Astrocyte of the cerebellum (primary cell): Measurements from ENCODE around the gene COL23A1.
A peak's percentile ranks its signal among the peaks of the same experiment; 100 is the strongest.

Experiments
- DNase-seq: peaks from one replicate; pipeline ENCODE4 v3.0.0-alpha.2; 2011; ENCODE audit warnings: low read depth
- H3K4me3 ChIP-seq: 2 replicates; pipeline ENCODE4 v1.5.1; 2011; ENCODE audit warnings: mild to moderate bottlenecking, low read depth, low read length, moderate library complexity
- CTCF ChIP-seq: IDR thresholded peaks from 2 replicates; pipeline ENCODE4 v1.5.1; 2012; ENCODE audit warnings: low read length, low read depth, moderate library complexity, mild to moderate bottlenecking; ENCODE audit errors: missing control alignments
- in situ Hi-C: cut with HindIII; loops from 2 replicates; pipeline ENCODE4 v1.10.0; 2017; ENCODE audit warnings: low sequenced_read_pairs

Gene COL23A1

GRCh38 chr5:178204935-178205748 lies 385.1 kb downstream of the COL23A1 start:
- in situ Hi-C loops: no loop called here
- peak overlapping the region; percentile 70 for H3K4me3 ChIP-seq
- TF ChIP-seq CTCF: no peak
- no peak for DNase-seq

DNA sequence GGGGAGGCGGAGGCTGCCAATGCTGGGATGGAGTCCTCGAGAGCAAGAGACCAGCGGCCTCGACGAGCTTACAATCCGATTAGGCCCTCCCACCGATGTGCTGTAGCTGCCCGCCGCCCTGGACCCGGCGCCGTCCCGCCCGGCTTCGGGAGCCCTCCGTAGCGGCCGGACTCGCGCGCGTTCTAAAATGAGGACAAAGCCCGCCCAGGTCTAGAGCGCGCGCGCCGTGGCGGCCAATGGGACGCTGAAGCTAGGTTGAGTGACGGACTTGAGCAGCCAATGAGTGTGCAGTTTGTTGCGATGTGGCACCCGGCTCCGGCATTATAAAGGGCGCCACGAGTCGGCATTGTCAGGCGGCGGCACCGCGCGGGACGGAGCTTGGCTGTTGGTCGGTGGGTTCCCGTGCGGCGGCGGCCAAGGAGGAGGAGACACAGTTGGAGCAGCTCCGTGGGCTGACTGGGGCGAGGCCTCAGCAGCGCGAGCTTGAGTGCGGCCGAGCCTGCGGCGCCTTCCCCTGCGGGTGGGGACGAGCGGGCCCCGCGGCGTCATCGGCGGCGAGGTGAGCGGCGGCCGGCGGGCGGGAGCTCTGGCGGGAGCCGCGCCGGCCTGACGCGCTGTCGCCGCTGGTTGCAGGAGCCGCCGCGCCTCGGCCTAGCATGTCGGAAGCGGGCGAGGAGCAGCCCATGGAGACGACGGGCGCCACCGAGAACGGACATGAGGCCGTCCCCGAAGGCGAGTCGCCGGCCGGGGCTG lies 385.8 kb downstream of the COL23A1 start, which contains the start of gene HNRNPAB:
TSS of gene HNRNPAB (plus strand) at position 352 of the 753 bp plus-strand sequence. CDS start at position 657, 305 bp downstream.
- peak; percentile 93 for DNase-seq
- no peak for TF ChIP-seq CTCF
- H3K4me3 ChIP-seq: peak within 1 kb of the TSS; percentile 70
- in situ Hi-C loops: no loop called here

DNA sequence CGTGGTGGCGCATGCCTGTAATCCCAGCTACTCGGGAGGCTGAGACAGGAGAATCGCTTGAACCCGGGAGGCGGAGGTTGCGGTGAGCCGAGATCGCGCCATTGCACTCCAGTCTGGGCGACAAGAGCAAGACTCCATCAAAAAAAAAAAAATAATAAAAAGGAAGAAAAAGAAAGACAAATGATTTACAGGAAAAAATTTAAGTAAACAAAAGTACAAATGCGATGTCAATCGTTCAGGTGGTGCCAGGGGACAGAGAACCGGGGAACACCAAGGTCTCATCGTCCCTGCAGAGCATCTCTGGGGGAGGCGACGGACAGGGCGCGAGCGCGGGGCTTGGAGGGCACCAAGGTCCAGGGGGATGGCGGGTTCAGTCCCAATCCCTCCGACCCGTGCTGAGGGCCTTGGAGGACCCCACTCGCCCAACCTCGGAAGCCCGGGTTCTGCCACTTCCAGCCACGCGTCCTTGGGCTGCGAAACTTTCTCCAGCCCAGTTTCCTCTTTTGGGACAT lies 386.5 kb downstream of the COL23A1 start:
- H3K4me3 ChIP-seq: peak overlapping the region; percentile 70
- in situ Hi-C loops: no loop called here
- TF ChIP-seq CTCF: no peak
- DNase-seq: no peak

GRCh38 chr5:178202541-178202940 lies 387.7 kb downstream of the COL23A1 start:
- in situ Hi-C loops: no loop called here
- DNase-seq: no peak
- TF ChIP-seq CTCF: no peak
- no peak overlapping the region for H3K4me3 ChIP-seq

GRCh38 chr5:178201927-178202235 lies 388.3 kb downstream of the COL23A1 start:
- TF ChIP-seq CTCF: no peak
- no peak overlapping the region for H3K4me3 ChIP-seq
- in situ Hi-C loops: no loop called here
- no peak for DNase-seq

DNA sequence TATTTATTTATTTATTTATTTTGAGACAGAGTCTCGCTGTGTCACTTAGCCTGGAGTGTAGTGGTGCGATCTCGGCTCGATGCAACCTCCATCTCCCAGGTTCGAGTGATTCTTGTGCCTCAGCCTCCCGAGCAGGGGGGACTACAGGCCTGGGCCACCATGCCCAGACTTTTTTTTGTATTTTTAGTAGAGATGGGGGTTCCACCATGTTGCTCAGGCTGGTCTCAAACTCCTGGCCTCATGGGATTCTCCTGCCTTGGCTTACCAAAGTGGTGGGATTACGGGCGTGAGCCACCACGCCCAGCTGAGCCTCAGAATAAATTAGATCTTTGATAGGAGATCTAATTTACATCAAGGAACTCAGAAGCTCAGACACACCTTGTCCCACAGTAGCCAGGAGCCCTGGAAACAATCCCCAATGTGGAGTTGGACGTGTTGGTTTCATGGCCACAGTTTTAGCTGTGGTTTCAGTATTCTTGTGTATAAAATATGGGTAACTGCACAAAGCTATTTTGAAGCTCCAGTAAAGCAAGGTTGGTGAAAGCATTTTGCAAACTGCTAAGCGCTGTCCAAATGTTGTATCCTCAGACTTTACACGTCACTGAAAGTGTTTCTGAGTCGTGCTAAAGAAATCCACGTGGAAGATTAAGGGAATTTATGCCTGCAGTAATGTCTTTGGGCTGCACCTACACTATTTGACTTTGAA lies 388.8 kb downstream of the COL23A1 start:
- TF ChIP-seq CTCF: no peak
- in situ Hi-C loops: no loop called here
- DNase-seq: no peak
- no peak overlapping the region for H3K4me3 ChIP-seq
